ENCODE results near the gene RASGRP3. TPM values are rescaled to one million over a fixed set of nuclear protein-coding genes. Genes with fewer than 3 reads are reported as not detected.

RASGRP3 gene
- total RNA-seq, 1 experiment from 2014 or later, result 0.34 TPM

DNA sequence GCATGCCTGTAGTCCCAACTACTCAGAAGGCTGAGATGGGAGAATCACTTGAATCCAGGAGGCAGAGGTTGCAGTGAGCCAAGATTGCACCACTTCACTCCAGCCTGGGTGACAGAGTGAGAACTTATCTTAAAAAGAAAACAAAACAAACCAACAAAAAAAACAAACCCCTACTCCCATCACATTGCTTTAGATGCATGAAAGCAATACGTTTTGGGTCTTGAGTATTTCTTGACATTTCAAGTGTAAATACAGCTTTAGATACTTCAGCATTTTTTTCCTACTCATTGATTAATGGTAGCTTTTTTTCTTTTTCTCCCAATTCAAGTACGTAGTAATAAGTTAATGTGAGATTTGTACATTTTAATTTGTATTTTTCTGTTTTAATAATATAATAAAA lies 20.3 kb downstream of the RASGRP3 start:
- Histone ChIP-seq H3K27ac (ENCODE audit: low read depth, low read length, poor library complexity, severe bottlenecking) (no peak overlapping the region), H3K36me3 (ENCODE audit: insufficient read depth, low read length, poor library complexity, severe bottlenecking) (no peaks in the 10 kb centered on the region), H3K27me3 (replicated peaks; ENCODE audit: insufficient read depth, low read depth, low read length, poor library complexity) (no peaks in the 10 kb centered on the region), H3K4me3 (ENCODE audit: low read depth, low read length, poor library complexity, severe bottlenecking) (no peak overlapping the region), H3K9me3 (ENCODE audit: low read depth, low read length, poor library complexity, severe bottlenecking) (no peaks in the 10 kb centered on the region), H3K4me1 (ENCODE audit: insufficient read depth, low read length, poor library complexity, severe bottlenecking) (no peaks in the 10 kb centered on the region)
- intact Hi-C loops (cut with micrococcal nuclease; ENCODE audit: unreplicated experiment), result no loop called here
- ChIA-PET CTCF (no interaction called here), POLR2A (ENCODE audit: low non-redundant PET) (no interaction called here)
- no peak for TF ChIP-seq EZH2 (IDR thresholded peaks at IDR 0.05; ENCODE audit: borderline replicate concordance, low read depth, low read length, poor library complexity, severe bottlenecking)
- TF ChIP-seq, protein P1, sequence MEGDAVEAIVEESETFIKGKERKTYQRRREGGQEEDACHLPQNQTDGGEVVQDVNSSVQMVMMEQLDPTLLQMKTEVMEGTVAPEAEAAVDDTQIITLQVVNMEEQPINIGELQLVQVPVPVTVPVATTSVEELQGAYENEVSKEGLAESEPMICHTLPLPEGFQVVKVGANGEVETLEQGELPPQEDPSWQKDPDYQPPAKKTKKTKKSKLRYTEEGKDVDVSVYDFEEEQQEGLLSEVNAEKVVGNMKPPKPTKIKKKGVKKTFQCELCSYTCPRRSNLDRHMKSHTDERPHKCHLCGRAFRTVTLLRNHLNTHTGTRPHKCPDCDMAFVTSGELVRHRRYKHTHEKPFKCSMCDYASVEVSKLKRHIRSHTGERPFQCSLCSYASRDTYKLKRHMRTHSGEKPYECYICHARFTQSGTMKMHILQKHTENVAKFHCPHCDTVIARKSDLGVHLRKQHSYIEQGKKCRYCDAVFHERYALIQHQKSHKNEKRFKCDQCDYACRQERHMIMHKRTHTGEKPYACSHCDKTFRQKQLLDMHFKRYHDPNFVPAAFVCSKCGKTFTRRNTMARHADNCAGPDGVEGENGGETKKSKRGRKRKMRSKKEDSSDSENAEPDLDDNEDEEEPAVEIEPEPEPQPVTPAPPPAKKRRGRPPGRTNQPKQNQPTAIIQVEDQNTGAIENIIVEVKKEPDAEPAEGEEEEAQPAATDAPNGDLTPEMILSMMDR (conservative IDR thresholded peaks at IDR 0.05; ENCODE audit: low read depth, low read length), result no peak
- BruUV-seq (replicated peaks), result no TSS peak
- no peak for DNase-seq (ENCODE audit: low spot score)

DNA sequence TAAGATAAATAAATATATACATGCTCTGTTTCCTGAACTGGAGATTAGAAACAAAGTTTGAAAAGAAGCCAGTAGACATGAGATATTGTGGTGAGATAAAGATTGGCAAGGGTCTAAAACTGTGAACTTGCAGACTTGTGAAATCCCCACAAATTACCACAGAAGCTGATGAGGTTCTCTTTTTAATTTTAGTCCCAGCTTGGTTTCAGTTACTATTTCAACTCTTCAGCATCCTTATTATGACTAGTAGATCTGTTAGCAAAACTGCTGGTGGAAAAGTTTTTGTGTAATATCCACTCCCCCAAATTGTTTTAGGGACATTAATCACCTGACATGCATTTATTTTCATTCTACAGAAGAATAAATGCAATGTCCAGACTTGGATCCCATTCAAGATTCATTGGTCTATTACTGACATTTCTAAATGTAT lies 20.8 kb downstream of the RASGRP3 start:
- POLR2A ChIA-PET (ENCODE audit: low non-redundant PET), result no interaction called here
- no peaks in the 10 kb centered on the region for H3K4me1 ChIP-seq (ENCODE audit: insufficient read depth, low read length, poor library complexity, severe bottlenecking)
- H3K36me3 ChIP-seq (ENCODE audit: insufficient read depth, low read length, poor library complexity, severe bottlenecking), result no peaks in the 10 kb centered on the region
- H3K4me3 ChIP-seq (ENCODE audit: low read depth, low read length, poor library complexity, severe bottlenecking), result no peak overlapping the region
- intact Hi-C loops (cut with micrococcal nuclease; ENCODE audit: unreplicated experiment), result no loop called here
- no peaks in the 10 kb centered on the region for H3K9me3 ChIP-seq (ENCODE audit: low read depth, low read length, poor library complexity, severe bottlenecking)
- CTCF ChIA-PET, result no interaction called here
- no TSS peak for BruUV-seq (replicated peaks)
- no peaks in the 10 kb centered on the region for H3K27me3 ChIP-seq (replicated peaks; ENCODE audit: insufficient read depth, low read depth, low read length, poor library complexity)
- no peak for TF ChIP-seq EZH2 (IDR thresholded peaks at IDR 0.05; ENCODE audit: borderline replicate concordance, low read depth, low read length, poor library complexity, severe bottlenecking)
- TF ChIP-seq, protein P1 (conservative IDR thresholded peaks at IDR 0.05; ENCODE audit: low read depth, low read length), result no peak
- H3K27ac ChIP-seq (ENCODE audit: low read depth, low read length, poor library complexity, severe bottlenecking), result no peak overlapping the region
- no peak for DNase-seq (ENCODE audit: low spot score)

DNA sequence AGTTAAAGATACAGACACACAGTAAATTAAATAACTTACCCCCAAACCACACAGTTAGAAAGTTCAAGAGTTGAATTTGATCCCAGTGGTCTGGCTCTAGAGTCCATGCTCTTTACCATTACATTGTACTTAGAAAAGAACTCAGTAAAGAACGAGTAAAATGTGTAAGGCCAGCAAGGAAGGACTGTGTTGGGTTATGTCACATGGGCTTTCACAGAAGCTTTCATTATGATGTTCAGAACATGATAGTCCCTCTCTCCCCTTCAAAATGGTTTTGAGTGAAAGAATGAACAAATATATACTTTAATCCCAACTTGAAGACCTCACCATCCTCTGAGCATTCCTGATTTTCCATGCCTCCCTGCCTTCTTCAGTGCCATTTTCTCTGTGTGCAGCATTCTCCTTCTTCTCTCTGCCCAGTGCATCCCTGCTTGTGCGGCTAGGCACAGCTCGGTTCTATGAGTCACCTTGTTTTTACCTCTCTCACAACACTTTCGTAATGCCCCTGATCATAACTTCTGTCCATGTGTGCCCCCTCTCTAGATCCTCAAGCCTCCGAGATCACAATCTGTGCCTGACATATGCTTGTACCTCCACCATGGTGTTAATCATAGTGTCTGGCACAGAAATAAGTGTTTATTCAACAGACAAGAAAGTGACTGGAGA lies 22.0 kb downstream of the RASGRP3 start:
- Histone ChIP-seq H3K27ac (ENCODE audit: low read depth, low read length, poor library complexity, severe bottlenecking) (no peak overlapping the region), H3K9me3 (ENCODE audit: low read depth, low read length, poor library complexity, severe bottlenecking) (no peaks in the 10 kb centered on the region), H3K36me3 (ENCODE audit: insufficient read depth, low read length, poor library complexity, severe bottlenecking) (no peaks in the 10 kb centered on the region), H3K27me3 (replicated peaks; ENCODE audit: insufficient read depth, low read depth, low read length, poor library complexity) (peaks cover 8% of the 10 kb centered on the region), H3K4me1 (ENCODE audit: insufficient read depth, low read length, poor library complexity, severe bottlenecking) (no peaks in the 10 kb centered on the region), H3K4me3 (ENCODE audit: low read depth, low read length, poor library complexity, severe bottlenecking) (no peak overlapping the region)
- TF ChIP-seq, protein P1 (conservative IDR thresholded peaks at IDR 0.05; ENCODE audit: low read depth, low read length), result no peak
- TF ChIP-seq EZH2 (IDR thresholded peaks at IDR 0.05; ENCODE audit: borderline replicate concordance, low read depth, low read length, poor library complexity, severe bottlenecking), result no peak
- DNase-seq (ENCODE audit: low spot score), result no peak
- CTCF ChIA-PET, result no interaction called here
- no TSS peak for BruUV-seq (replicated peaks)
- intact Hi-C loops (cut with micrococcal nuclease; ENCODE audit: unreplicated experiment), result no loop called here
- POLR2A ChIA-PET (ENCODE audit: low non-redundant PET), result no interaction called here
